ENCODE results near the gene LRCH1.
"Not testable (repeated sequence)": the region's sequence is repeated elsewhere in the genome, so short reads cannot be mapped to it uniquely, and the experiment has no call there.

The LRCH1 gene

GRCh38 chr13:46761174-46761573 is 208.2 kb downstream of the LRCH1 start:
- no peak for DNase-seq

GRCh38 chr13:46761866-46762265 is 208.9 kb downstream of the LRCH1 start:
- no peak for DNase-seq

DNA sequence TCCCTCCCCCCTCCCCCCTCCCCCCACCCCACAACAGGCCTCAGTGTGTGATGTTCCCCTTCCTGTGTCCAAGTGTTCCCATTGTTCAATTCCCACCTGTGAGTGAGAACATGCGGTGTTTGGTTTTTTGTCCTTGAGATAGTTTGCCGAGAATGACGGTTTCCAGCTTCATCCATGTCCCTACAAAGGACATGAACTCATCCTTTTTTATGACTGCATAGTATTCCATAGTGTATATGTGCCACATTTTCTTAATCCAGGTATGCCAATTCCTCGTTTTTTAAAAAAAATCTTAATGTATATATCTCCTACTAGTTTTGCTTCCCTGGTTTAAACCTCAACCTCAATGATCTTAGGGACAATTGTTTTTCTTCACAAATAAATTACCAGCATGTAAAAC is 217.0 kb downstream of the LRCH1 start:
- DNase-seq = not testable (repeated sequence)

DNA sequence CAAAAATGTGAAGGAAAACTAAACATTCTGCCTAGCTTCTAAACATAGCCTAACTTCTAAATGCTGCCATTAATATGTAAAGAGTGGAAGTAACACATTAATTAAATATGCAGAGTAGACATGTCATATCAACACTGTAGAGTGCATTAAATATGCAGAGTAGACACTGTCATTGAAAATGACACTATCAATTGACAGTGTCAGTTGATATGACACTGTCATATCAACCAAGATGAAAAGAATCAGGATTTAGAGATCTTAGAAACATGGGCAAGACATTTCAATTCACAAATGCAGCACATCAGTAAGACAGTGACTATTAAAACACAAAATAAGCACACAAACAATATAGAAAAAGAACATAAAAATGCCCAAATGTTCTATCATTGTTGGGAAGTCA is 218.7 kb downstream of the LRCH1 start:
- no peak for DNase-seq

DNA sequence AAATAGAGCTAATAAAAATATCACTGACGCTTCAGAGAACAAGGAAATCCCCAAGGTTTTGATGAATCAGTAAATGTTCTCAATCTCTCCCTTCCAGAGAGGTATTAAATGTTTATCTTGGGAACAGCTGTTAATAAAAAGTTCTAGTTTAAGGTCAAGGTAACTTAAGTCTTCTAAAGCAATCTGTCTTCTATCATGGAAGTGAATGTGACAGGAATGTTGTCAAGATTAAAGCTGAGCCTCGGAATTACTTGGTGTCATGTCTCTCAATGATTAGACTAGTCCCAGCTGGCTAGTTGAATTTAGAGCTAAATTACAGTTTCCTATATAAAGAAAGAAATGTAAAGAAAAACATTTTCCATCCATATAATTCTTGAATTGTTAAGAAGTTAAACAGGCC is 220.6 kb downstream of the LRCH1 start:
- DNase-seq = no peak

- DNase-seq = no peak
These were observed 222.6 kb downstream of the LRCH1 start for GRCh38 chr13:46775385-46776107.

DNA sequence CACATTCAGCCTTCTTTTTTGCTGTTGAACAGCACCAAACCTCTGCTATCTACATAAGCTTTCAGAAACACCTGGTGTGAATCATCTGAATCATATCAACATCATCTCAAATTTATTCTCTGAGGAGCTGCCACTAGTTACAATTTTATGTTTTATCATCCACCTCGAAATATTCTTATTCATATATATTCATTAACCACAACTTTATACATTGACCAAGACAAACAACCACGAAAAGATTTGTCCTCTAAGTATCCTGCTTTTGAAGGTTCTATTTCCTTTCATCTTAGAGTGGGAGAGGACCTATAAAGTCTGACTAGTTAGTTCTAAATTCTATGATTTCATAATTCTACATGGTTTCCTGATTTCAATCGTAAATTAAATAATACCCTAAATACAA is 225.1 kb downstream of the LRCH1 start:
- no peak for DNase-seq

DNA sequence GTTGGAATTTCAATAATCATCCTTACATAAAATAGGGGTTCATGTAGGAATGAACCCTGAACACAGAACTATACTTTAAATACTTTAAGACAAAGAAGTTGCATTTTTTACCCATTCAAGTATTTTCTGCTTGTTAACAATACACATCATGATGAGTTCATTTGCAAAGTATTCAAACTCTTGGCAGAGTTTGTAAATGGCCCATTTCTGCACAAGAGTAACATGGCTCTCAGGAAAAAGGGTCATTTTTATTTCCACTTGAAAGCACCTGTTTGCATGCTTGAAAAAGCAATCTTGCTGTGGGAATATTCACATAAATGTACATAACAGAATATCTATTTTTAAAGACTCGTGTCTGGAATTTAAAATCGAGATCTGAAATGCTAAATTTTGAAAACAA is 225.9 kb downstream of the LRCH1 start:
- no peak for DNase-seq

GRCh38 chr13:46782066-46782465 is 229.1 kb downstream of the LRCH1 start:
- DNase-seq = no peak

- no peak for DNase-seq
These were observed 229.7 kb downstream of the LRCH1 start for GRCh38 chr13:46782691-46783090.

DNA sequence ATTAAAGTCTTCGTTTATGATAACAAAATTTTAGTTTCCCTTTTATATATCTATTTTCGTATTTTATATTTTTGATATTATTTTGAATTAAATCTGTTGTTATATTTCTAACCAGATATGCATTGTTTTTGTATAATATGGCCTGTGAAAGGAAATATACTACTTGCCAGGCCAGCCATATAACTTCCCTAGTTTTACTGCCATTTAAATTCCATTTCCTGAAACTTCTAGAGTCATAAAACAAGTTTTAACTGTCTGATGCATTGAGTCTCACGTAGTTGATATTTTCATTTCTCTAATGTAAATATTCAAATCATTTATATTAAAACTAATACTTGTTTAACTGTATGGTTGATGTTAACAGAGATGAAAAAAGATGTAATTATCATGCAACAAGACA is 230.5 kb downstream of the LRCH1 start:
- DNase-seq = no peak

GRCh38 chr13:46795321-46795720 is 242.4 kb downstream of the LRCH1 start:
- DNase-seq = peak in 1 of 2 experiments; percentile 3

- no peak for DNase-seq
These were observed 243.2 kb downstream of the LRCH1 start for GRCh38 chr13:46796129-46796514.

DNA sequence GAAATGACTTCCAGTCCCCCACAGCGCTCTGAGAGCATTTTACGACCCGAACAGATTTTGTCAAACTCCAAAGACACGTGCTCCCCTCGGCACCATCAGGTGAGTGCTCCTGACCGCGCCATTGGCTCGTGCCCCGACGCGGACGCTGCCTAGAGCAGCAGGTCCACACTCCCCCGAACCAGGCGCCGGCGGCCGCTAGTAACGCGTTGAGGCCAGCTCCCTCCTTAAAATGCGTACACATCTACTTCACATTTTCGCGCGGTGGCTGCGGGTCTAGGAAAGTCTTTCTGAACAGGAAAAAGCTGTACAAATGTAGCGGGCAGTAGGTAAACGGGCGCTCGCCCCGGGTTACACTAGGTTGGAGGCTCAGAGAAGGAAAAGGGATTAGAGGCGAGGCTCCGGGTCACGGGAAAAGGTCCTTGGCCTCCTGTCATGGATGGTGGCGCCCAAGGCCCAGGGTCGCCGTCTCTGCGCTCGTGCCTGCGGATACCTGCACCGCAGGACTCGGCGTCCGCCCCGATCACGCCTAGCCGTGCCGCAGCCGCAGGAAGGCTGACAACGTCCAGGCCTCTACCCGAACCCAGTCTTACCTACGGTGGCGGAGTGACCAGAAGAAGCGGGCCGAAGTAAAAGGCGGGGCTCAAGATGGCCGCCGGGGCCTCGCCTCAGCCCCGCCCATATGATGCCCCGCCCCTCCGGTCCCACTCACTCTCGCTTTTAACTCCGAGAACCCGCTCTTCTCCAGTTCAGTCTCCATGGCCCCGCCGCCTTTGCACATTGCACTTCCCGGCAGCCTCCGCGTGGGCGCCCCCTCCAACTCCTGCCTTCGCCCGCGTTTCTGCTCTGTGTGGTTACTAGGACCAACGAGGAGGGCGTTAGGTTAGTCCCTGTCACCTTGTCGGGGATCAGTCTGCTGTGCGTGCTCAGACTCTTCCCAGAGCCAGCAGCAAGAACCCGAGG is 243.8 kb downstream of the LRCH1 start, which contains the start of gene ESD:
Gene ESD, minus strand, starts transcription at position 647 of the 960 bp plus-strand sequence. CDS start 5,748 bp downstream, outside the sequence.
- DNase-seq = peak; percentile 84 to 88

- no peak for DNase-seq
These were observed 244.7 kb downstream of the LRCH1 start for GRCh38 chr13:46797501-46798237.

DNA sequence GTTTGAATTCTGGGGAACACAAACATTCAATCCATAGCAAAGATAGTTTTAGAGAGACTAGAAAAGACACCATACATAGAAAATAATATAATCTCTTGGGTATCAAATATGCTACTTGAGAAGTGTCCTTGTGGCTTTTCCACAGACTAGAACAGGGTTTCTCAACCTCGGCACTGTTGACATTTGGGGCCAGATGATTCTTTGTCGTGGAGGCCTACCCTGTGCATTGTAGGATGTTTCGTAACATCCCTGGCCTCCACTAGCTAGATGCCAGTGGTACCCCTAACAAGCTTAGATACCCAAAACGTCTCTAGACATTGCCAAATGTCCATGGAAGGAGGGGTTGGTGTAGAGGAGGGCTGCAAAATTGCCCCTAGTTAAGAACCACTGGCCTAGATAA is 246.2 kb downstream of the LRCH1 start:
- DNase-seq = no peak

DNA sequence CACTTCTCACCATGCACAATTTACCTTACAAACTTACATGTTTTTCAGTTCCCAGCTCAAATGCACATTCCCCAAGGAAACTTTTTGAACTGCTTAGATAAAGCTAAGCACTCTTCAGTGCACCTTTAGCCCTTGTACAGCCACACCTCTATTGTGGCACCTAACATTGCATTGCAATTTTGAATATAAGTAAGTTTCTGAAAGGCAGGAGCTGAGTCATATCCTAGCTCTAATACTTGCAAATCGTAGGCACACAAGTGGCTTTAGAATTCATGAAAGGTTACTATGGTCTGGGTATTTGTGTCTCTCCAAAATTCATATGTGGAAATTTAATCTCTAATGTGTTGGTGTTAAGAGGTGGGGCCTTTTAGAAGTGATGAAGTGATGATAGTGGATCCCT is 248.9 kb downstream of the LRCH1 start:
- no peak for DNase-seq

All from NCI-H2081 (cell line).